GM18502 (cell line): ENCODE data around the gene CAPN5.

Experiments
- ATAC-seq: cut with Tn5 transposase; IDR thresholded peaks from one replicate; pipeline ENCODE4 v1.9.1; 2021; ENCODE audit warnings: mild to moderate bottlenecking; ENCODE audit not compliant: unreplicated experiment, poor library complexity

Gene CAPN5

DNA sequence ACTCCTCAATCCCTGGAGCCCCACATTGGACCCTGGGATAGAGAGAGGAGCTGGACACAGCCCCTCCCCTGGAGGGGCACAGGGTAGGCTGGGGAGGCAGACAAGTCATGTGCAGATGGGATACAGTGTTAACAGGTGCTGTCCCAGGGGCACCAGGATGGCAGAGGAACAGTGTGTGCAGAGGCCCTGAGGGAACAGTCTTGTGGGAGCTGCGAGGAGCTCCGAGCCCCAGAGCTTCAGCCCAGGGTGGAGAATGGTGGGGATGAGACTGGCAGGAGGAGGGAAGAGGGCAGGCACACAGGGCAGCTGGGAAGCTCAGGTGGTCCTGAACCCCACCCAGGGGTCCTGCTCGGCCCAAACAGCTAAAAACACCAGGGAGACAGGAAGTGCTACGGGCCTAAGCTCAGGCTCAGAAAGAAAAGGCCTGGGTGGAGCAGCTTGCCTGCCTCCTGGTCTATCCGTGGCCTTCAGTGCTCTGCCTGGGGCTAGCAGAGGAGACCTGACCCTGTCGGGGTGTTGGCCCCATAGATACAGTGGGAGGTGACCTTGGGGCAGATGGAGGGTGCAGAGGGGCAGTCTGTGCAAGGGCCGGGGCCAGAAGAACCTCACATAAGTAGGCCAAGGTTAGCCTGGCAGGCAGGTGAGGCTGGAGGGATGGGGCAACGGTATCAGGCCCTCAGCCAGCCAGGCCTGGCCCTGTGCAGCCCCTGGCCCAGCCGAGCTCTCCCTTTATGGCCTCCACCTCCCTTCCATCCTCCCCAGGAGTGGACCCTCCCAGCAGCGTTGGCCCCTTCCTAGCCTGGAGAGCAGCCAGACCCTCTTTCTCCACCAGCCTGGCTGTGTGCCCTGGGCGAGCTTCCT, 15.4 kb downstream of the CAPN5 start:
- no peak for ATAC-seq

DNA sequence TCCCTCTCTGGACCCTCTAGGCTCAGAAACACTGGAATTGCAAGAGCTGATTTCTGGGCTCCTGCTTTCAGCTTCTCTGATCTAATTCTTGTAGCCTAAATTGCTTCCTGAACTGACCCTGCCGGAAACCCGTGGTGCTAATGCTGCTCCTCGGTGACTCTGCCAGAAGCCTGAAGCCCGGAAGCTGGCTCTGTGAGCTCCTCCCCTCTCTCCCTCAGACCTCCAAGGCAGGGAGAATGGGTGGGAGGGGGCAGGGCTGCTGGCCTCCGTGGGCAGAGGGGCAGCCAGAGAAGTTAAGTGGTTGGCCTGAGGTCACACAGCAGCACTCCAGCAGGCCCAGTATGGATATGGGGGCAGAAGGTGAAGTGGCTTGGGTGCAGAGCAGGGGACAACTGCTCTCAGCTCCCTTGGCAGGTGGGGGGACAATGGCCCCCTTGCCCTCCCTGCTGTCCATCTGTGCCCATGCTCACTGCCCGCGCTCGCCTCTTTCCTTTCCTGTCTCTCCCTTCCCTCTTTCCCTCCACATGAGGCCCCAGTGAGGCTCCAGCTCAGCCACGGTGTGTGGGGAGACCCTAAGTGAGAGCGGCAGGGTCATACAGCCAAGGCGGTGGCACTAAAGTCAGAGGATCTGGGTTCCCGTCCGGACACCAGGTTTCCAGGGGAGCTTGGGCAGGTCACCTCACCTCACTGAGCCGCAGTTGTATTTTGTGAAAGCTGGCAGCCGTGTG, 16.2 kb downstream of the CAPN5 start:
- ATAC-seq = no peak

DNA sequence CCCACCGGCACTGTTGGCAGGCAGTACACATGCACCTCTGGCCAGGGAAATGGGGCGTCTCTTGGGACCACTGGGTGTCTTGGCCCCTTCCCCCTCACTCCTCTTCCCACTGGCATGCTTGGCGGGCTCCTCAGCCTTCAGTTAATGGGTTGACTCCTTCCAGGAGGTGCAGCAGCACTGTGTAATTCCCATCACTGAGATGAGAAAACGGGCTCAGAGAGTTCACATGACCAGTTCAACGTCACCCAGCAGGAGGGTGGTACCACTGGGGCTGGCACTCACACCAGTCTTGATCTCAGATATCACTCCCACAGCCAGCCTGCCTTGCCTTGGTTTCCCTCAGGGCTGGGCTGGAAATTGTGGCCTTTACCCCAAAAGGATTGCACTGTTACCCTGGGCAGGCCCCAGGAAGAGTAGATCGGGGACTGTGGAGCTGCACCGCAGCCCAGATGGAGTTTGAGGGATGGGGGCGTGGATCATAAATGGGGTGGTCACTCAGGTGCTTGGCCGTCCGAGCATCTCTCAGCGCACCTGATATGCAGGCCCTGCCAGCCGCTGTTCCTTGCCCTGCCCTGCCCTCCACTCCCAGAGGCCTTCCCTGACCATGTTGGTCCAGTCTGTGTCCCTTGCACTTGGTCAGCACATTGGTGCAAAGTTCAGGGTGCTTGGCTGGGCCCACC, 16.9 kb downstream of the CAPN5 start:
- no peak for ATAC-seq

DNA sequence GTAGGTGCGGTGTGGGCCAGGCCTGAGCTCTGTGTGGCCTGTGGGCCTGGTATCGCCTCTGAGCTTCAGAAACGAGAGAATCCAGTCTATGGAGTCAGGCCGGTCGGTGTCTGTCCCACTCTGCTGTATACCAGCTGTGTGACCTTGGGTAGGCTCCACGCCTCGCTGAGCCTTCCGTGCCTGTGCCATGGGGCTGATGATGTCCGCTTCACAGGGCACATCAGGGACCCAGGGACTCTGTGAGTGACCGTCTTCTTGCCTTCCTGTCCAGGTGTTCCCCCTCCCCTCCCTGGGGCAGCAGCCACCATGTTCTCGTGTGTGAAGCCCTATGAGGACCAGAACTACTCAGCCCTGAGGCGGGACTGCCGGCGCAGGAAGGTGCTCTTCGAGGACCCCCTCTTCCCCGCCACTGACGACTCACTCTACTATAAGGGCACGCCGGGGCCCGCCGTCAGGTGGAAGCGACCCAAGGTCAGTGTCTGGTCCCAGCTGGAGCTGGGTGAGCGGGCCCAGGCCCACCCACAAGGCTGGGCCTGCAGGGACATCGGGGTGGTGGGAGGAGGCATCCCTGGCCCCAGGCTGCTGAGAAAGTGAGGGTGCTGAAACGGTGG, 17.9 kb downstream of the CAPN5 start:
- no peak for ATAC-seq

DNA sequence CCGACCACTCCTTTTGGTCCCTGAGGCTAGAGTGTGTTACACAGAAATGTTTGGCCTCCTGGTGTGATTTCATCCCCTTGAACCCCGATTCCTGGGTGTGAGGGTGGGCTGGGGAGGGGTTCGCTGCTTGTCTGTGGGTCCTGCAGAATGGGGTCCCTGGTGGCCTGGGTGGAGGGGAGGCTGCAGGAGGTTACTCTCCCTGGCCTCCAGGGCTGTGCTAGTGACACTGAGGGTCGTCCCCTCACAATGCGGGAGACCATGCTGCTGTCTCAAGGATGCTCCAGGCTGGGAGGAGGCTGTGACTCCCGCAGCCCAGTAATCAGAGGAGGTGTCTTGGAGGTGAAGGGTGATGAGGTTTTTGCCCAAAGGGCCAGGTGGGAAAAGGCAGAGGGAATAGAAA, 18.9 kb downstream of the CAPN5 start:
- no peak for ATAC-seq

DNA sequence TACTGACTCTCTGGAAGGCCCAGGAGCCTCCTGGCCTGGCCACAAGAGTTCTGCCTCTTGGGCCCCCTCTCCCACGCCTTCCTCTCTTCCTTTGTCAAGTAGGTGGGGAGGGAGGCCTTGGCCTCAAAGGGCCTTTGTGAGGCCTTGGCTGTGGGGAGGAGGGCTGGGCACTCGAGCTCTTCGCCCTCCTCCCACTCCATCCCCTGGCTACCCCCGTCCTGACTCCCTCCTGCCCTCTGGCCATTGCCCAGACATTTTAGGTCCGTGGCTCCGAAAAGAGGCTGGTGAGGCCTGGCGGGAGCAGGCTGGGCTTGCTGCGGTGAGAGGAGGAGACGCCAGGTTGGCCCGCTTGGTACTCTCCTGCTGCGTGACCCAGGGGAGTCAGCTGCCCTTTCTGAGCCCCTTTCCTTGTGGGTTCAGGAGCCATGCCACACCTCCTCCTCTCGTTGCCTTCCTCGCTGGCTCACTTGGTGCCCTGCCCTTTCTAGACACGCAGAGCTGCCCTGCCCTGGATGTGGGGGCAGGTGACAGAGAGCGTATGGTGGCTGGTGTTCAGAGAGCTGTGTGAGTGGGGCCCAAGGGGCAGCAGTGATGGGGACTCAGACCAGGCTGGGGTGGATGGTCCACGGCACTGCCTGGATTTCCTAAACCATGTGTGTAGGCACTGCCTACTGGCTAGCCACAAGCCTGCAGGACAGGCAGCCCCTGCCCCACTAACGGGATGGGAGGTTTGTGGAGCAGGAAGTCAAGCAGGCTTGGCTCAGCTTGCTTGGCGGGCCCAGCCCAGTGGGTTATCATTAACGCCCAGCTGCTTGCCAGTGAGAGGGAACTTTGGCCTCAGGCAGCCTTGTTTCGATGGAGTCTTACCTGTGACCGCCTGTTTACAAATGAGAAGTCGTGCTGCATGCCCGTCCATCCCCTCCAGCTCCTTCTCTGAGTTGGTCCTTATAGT, 20.0 kb downstream of the CAPN5 start:
- no peak for ATAC-seq

DNA sequence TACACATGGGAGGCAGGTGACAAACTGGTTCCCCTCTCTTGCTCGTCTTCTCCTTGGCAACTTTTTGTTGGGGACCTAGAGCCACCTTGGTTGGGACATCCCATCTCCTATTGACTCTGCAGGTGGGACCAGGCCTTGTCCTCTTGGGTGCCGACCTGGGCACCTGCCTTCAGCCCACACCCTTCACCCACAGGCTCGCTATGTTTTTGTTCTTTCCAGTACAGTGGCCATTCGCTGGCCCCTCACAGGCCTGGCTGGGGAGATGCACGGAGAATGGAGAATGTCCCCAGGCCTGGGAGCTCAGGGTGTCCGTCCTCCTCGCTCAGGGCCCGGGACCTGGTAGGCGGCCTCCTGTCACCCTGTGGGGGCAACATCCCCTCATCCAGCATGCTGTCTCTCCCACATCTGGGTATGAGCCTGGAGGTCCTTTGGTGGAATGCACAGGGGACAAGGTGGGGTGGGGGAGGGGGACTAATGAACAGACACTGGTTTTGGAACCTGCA, 21.0 kb downstream of the CAPN5 start:
- no peak for ATAC-seq

DNA sequence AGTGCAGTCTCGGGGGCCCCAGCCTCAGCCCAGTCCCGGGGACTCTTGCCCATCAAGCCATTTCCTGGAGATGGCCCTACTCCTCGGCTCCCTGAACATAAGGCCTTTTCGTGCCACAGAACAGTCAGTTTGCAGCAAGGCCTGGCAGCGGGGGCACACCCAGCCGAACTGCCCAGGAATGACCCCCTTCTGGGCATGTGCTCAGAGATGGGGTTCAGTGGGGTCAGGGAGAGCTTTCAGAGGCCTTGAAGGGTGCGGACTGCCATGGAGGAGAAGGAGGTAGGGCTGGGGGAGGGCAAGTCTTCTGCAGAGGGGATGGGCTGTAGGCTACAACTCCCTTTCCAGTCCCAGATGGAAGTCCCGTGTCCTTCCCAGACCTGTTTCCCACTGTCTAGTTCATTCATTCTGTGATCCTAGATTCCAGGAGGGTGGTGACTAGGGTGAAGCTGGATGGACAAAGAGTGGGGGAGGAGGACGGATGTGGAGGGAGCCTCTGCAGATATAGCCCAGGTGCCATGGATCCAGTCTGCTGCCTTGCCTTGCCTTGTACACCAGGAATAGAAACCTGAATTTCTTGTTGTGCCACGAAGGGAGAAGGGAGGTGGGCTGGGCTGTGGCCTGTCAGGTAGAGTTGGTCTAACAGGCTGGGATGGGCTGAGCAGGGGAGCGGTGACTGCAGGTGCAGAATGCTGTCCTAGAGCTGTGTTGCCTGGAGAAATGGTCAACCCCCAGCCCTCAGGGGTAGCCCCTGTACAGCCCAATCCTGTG, 21.6 kb downstream of the CAPN5 start:
- no peak for ATAC-seq

DNA sequence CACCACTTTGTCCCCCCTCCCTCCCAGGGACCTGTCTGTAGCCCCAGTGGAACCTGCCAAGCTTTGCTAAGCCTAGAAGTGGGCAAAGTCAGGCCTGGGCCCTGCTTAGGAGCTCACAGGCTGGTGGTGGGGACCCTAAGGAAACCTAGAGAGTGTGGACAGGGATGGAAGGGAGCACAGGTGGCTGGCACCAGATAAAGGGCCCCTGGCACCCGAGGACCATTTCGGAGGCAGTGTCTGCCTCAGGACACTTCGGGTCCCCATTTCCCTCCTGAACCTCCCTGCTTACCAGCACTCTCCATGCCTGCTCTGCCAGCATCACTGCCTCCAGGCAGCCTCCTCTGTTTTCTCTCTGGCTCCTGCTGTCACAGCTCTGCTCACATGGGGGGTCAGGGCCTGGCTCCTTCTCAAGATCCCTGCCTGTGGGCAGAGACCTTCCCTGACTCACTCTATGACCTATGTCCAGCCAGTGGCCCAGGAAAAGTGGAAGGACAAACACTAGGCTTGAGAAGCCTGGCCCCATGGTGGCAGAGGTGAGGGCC, 22.3 kb downstream of the CAPN5 start:
- no peak for ATAC-seq

DNA sequence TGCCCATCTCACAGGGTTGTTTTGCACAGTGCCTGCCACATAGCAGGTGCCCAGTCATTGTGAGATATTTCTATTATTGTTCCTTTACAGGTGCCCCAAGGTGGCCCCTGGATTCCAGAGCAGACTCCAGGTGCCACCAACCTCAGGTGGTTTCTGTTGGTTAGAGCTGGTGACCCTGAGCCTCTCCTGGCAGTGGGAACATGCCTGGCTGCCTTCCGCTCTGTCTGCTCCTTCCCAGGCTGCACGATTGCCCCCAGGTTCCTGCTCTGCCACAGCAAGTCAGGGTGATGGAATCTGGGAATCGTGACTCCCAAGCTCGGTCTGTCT, 23.2 kb downstream of the CAPN5 start:
- ATAC-seq = no peak

DNA sequence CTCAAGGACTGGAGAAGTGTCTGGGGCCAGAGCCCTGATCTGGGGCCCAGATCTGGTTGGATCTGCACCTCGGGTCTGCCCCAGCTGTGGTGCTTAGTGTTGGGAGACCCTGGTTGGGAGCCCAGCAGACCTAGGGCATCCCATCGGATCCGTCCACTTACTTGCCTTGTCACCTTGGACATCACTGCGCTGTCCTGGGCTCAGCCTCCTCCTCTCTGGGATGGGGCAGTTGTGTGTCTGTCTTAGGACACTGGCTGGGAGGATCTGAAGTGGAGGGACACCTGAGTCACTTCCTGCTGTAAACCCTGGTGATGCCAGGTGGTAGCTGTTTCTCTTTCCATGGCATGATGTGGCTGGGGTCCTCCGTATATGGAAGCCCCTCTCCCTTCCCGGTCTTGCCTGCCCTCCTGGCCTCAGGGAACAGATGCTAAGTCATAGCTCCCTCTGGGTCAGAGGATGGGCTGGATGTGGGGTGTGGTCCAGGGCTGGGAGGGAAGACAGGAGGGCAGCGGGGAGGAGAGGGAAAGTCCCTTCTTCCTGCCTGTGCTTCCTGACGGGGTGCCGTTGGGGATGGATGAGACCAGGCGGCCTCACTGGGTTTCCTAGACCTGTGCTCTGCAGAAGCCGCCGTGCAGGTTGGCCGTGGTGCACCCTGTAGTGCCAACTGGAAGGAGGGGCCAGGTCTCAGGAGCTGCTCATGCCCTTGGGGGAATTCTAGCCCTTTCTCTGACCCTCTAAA, 23.8 kb downstream of the CAPN5 start:
- no peak for ATAC-seq

DNA sequence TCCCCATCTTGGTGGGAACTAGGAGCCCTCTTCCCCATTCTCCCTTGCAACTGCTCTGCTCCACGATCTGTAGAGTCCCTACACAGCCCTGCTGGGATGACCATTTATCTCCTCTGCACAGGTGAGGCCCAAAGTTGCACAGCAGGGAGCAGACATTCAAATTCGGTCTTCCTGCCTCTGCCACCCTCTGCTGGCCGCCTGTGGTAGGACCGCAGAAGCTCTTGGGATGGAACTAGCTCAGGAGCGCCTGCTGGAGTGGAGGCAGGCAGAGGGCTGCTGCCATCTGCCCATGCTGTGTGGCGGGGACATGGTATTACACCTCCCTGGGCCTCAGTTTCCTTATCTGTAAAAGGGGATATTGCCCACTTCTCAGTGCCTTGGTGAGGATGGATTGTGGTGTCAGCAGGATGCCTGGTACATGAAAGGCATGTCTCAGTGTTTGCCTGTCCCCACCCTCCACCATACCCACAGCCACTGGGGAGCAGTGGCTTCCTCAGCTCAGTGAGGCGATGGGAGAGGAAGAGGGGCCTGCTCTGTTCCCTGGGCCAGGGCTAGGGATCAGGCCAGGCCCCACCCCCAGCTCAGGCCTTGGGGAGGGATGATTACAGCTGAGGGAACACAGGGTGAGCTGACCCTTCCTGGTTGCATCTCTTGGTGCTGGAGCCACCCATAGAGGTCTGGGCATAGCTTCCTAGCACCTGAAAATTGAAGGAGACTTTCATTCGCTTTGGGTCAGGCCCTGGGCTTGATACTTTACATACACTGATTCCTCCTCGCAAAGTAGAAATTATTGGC, 24.6 kb downstream of the CAPN5 start:
- ATAC-seq = peak; percentile 88

DNA sequence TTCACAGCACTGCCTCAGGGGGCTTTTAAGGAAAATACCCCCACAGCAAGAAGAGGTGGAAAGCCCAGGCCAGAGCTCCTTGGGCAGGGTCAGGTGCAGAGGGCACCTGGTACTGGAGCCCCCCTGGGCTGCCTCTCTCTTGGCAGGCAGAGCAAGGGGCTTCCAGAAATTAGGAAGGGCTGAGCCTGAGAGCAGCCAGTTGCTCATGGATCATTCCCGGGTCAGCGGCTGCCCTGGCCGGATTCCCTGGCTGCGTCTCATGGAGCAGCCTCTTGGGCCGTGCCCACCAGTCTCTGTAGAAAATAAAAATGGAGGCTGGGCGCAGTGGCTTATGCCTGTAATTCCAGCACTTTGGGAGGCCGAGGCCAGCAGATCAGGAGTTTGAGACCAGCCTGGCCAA, 25.6 kb downstream of the CAPN5 start:
- no peak for ATAC-seq

DNA sequence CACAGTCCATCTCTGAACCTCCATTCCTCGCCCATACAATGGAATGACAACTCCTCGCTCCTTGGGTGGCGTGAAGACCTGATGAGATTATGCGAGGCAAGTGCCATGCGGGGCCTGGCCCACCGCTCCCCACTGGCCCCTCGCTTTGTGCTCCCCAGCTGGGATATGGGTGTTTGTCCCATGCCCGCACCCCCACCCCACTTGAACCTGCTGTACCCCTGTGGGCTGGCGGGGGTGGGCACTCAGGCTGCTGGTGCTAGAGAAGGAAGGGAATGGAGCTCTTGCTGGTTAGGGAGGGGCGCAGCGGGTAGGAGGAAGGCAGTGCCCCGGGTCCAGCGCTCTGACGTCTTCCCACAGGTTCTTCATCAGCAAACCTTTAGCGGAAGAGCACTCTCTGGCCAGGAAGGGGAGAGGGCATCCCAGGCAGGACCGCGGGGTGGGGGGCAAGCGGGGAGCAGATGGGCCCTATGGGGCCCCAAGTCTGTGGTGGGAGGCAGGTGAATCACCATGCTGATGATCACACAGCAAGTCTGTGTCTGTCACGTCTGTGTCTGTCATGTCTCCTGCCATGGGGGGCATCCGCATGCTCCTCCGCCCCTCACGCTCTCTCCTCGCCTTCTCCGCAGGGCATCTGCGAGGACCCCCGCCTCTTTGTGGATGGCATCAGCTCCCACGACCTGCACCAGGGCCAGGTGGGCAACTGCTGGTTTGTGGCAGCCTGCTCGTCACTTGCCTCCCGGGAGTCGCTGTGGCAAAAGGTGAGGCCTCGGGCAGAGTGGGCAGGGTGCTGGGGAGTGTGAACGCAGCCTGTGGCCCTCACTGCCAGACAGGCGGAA, 26.5 kb downstream of the CAPN5 start:
- ATAC-seq = no peak

DNA sequence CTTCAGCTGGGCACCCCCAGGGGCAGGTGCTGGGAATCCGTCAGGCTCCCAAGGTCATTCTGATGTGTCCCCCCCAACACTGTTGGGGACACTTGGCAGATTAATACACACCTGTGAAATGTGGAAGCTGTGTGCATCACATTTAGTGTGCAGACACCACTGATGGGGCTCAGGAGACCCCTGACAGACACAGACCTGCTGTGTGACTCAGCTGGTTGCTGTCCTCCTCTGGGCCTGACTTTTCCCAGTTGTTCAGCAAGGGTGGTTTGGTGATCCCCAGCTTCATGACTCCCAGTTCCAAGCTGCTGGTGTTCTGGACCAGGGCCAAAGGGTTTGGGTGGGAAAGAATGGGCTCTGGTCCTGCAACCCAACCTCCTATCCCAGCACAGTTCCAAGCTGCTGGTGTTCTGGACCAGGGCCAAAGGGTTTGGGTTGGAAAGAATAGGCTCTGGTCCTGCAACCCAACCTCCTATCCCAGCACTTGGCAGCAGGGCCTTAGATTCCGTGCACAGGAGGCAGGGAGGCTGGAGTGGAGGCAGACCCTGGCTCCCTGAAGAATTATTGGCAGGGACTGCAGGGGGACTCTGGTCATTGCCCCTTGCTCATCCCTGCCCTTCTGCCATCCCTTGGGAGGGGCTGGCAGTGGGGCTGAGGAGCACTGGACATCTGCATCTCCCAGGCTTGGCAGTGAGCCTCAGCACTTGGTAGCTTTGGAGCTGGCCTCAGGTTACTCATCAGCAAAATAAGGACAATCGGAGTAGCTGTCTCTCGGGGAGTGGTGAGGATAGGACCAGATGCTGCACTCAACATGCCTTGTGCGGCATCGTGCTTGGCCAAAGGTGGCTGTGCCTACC, 27.4 kb downstream of the CAPN5 start:
- no peak for ATAC-seq
